HepG2 (cell line): ENCODE data around the gene RPL36. TPM values are rescaled to one million over a fixed set of nuclear protein-coding genes. Genes with fewer than 3 reads are reported as not detected.

Experiments
- HIVEP1 ChIP-seq: sonication (generic); formaldehyde crosslinking; IDR thresholded peaks from 2 replicates; pipeline ENCODE4 v1.4.0; 2020; ENCODE audit warnings: mild to moderate bottlenecking, missing genetic modification reagents
- KAT2B ChIP-seq: fragments of 150-350 bp; IDR thresholded peaks from 2 replicates; pipeline ENCODE4 v1.6.1; 2014; ENCODE audit warnings: low read depth, low read length, borderline replicate concordance
- PPARG ChIP-seq: conservative IDR thresholded peaks from 2 replicates; pipeline ENCODE4 v1.6.1; 2016; ENCODE audit warnings: missing biosample characterization, missing genetic modification reagents
- ZBTB26 ChIP-seq: IDR thresholded peaks from 2 replicates; pipeline ENCODE4 v1.6.1; 2016; ENCODE audit warnings: missing compliant biosample characterization, missing genetic modification reagents, borderline replicate concordance
- ZNF703 ChIP-seq: sonication (generic); formaldehyde crosslinking; IDR thresholded peaks from 2 replicates; pipeline ENCODE4 v1.5.1; 2020; ENCODE audit warnings: missing genetic modification reagents, mild to moderate bottlenecking, moderate library complexity, borderline replicate concordance
- polyA plus RNA-seq, 8 experiments: library from polyadenylated mRNA; depleted of rRNA in 3 of 8; stranded (reverse) in 7 of 8; unstranded in 1 of 8; fragments of >200 nt; fragmentation: Illumina TruSeq in 4 of 8; extraction: Trizol in 4 of 8; gene quantifications; 2 replicates each; pipeline versions ENCODE4 v1.2.1 to v1.2.3, GENCODE V29; 2011 to 2016; ENCODE audit warnings: low read depth in 4 of 8, missing spikeins in 1 of 8, mixed read lengths in 1 of 8; ENCODE audit not compliant: insufficient read depth in 1 of 8
- total RNA-seq, 5 experiments: library from RNA; depleted of rRNA; stranded (reverse); fragments of >200 nt; fragmentation: Illumina TruSeq; extraction: Trizol; gene quantifications; 2 replicates each; pipeline ENCODE4 v1.2.3, GENCODE V29; 2016; ENCODE audit warnings: low read depth in 1 of 5
- TF ChIP-seq, protein P1 (sequence below), 2 experiments: fragments of 450-650 bp in 1 of 2; sonication (generic) in 1 of 2; formaldehyde crosslinking in 1 of 2; IDR thresholded peaks; 2 replicates each; pipeline versions ENCODE4 v1.6.1 to v1.8.0; 2016 to 2022; ENCODE audit warnings: antibody characterized with exemption in 1 of 2, mild to moderate bottlenecking in 1 of 2, missing genetic modification reagents in 1 of 2
- TF ChIP-seq, protein P2 (sequence below): sonication (generic); formaldehyde crosslinking; IDR thresholded peaks from 2 replicates; pipeline ENCODE4 v1.9.0; 2022; ENCODE audit warnings: missing genetic modification reagents, mild to moderate bottlenecking, borderline replicate concordance
- TF ChIP-seq, protein P3 (sequence below): IDR thresholded peaks from 2 replicates; pipeline ENCODE4 v1.6.1; 2016; ENCODE audit warnings: low read depth, missing genetic modification reagents, missing compliant biosample characterization

RPL36 gene
- total and polyA plus RNA-seq, 2 of the 13 experiments (the other 11 are each of a cell fraction or from before 2014, with no cell fraction given), result 706 to 740 TPM

DNA sequence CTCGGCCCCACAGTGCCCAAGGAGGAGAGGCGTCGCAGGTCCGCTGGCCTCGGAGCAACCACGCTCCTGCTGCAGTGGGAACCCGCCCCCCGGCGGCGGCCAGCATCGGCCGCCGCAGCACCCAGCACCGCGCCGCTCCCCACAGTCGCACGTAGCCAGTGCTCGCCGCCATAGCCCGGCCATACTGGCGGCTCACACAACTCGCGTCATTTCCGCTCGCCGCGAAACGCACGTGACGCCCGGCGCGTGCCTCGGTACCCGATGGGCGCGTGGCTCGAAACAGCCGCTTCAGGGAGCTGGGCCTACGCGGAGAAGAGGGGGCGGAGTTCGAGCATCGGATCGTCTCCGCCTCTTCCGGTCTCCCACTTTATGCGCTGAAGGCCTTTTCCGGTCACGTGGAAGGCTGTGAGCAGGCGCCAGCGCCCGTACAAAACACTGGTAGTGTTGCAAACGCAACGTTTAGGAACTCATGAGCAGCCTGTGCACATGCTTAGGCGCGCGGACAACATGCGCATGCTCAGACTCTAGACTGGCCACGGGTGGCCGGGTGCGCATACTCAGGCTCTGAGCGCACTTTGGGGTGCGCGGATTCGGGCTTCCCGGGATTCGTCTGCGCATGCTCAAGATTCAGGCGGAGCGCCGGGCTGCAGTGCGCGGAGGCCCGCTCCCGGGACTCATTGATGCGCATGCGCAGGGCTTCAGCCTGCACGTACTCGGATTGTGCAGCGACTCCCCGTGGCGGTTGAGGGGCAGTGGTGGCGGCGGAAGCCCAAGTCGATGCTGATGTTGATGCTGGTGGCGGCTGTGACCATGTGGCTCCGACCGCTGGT is 30.1 kb downstream of the RPL36 start, which contains the start of the genes CATSPERD and LONP1 (continued):
- TF ChIP-seq, protein P1, sequence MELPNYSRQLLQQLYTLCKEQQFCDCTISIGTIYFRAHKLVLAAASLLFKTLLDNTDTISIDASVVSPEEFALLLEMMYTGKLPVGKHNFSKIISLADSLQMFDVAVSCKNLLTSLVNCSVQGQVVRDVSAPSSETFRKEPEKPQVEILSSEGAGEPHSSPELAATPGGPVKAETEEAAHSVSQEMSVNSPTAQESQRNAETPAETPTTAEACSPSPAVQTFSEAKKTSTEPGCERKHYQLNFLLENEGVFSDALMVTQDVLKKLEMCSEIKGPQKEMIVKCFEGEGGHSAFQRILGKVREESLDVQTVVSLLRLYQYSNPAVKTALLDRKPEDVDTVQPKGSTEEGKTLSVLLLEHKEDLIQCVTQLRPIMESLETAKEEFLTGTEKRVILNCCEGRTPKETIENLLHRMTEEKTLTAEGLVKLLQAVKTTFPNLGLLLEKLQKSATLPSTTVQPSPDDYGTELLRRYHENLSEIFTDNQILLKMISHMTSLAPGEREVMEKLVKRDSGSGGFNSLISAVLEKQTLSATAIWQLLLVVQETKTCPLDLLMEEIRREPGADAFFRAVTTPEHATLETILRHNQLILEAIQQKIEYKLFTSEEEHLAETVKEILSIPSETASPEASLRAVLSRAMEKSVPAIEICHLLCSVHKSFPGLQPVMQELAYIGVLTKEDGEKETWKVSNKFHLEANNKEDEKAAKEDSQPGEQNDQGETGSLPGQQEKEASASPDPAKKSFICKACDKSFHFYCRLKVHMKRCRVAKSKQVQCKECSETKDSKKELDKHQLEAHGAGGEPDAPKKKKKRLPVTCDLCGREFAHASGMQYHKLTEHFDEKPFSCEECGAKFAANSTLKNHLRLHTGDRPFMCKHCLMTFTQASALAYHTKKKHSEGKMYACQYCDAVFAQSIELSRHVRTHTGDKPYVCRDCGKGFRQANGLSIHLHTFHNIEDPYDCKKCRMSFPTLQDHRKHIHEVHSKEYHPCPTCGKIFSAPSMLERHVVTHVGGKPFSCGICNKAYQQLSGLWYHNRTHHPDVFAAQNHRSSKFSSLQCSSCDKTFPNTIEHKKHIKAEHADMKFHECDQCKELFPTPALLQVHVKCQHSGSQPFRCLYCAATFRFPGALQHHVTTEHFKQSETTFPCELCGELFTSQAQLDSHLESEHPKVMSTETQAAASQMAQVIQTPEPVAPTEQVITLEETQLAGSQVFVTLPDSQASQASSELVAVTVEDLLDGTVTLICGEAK (IDR thresholded peaks at IDR 0.05), result peak; percentile 57
- TF ChIP-seq, protein P1 (CRISPR knock-in tag; IDR thresholded peaks at IDR 0.05), result peak; percentile 74; the same call in 1 of the 2 replicates
- TF ChIP-seq ZNF703, result 0 out of 2 replicates have a peak, but pooled peaks have one; percentile 47
- TF ChIP-seq HIVEP1 (CRISPR knock-in tag), result peak; percentile 27; the same call in 1 of the 2 replicates
- TF ChIP-seq ZBTB26, result peak; percentile 58
- TF ChIP-seq, protein P2, sequence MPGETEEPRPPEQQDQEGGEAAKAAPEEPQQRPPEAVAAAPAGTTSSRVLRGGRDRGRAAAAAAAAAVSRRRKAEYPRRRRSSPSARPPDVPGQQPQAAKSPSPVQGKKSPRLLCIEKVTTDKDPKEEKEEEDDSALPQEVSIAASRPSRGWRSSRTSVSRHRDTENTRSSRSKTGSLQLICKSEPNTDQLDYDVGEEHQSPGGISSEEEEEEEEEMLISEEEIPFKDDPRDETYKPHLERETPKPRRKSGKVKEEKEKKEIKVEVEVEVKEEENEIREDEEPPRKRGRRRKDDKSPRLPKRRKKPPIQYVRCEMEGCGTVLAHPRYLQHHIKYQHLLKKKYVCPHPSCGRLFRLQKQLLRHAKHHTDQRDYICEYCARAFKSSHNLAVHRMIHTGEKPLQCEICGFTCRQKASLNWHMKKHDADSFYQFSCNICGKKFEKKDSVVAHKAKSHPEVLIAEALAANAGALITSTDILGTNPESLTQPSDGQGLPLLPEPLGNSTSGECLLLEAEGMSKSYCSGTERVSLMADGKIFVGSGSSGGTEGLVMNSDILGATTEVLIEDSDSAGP (CRISPR knock-in tag), result peak; percentile 93
- peak; percentile 68; the same call in 1 of the 2 replicates for TF ChIP-seq PPARG (CRISPR knock-in tag)
- TF ChIP-seq, protein P3, sequence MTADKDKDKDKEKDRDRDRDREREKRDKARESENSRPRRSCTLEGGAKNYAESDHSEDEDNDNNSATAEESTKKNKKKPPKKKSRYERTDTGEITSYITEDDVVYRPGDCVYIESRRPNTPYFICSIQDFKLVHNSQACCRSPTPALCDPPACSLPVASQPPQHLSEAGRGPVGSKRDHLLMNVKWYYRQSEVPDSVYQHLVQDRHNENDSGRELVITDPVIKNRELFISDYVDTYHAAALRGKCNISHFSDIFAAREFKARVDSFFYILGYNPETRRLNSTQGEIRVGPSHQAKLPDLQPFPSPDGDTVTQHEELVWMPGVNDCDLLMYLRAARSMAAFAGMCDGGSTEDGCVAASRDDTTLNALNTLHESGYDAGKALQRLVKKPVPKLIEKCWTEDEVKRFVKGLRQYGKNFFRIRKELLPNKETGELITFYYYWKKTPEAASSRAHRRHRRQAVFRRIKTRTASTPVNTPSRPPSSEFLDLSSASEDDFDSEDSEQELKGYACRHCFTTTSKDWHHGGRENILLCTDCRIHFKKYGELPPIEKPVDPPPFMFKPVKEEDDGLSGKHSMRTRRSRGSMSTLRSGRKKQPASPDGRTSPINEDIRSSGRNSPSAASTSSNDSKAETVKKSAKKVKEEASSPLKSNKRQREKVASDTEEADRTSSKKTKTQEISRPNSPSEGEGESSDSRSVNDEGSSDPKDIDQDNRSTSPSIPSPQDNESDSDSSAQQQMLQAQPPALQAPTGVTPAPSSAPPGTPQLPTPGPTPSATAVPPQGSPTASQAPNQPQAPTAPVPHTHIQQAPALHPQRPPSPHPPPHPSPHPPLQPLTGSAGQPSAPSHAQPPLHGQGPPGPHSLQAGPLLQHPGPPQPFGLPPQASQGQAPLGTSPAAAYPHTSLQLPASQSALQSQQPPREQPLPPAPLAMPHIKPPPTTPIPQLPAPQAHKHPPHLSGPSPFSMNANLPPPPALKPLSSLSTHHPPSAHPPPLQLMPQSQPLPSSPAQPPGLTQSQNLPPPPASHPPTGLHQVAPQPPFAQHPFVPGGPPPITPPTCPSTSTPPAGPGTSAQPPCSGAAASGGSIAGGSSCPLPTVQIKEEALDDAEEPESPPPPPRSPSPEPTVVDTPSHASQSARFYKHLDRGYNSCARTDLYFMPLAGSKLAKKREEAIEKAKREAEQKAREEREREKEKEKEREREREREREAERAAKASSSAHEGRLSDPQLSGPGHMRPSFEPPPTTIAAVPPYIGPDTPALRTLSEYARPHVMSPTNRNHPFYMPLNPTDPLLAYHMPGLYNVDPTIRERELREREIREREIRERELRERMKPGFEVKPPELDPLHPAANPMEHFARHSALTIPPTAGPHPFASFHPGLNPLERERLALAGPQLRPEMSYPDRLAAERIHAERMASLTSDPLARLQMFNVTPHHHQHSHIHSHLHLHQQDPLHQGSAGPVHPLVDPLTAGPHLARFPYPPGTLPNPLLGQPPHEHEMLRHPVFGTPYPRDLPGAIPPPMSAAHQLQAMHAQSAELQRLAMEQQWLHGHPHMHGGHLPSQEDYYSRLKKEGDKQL (CRISPR knock-in tag), result peak; percentile 39; the same call in 1 of the 2 replicates
- TF ChIP-seq KAT2B, result no peak
